GM23338 (cell line): ENCODE data around the gene TGFBR3. TPM values are rescaled to one million over a fixed set of nuclear protein-coding genes. Genes with fewer than 3 reads are reported as not detected.

Experiments
- ATAC-seq: fragments of 200-7000 bp; cut with Tn5 transposase; 3 replicates; pipeline ENCODE4 v1.9.1; 2020
- DNase-seq: peaks from one replicate; pipeline ENCODE4 v3.0.0-alpha.2; 2015; ENCODE audit warnings: low spot score
- H2AFZ ChIP-seq: fragments of 200-600 bp; sonication (generic); 2 replicates; pipeline ENCODE4 v1.8.0; 2016; ENCODE audit warnings: antibody characterized with exemption, mild to moderate bottlenecking, moderate library complexity
- H3F3A ChIP-seq: fragments of 200-600 bp; sonication (generic); replicated peaks from 2 replicates; pipeline ENCODE4 v1.8.0; 2017; ENCODE audit warnings: antibody characterized with exemption, mixed run types, low read depth
- H3K27ac ChIP-seq: fragments of 200-600 bp; sonication (generic); 2 replicates; pipeline ENCODE4 v1.6.1; 2016; ENCODE audit warnings: low read depth
- H3K27me3 ChIP-seq: fragments of 200-600 bp; sonication (generic); 2 replicates; pipeline ENCODE4 v1.8.0; 2016; ENCODE audit warnings: mild to moderate bottlenecking, mixed run types, moderate library complexity; ENCODE audit not compliant: insufficient read depth
- H3K36me3 ChIP-seq: fragments of 200-600 bp; sonication (generic); 2 replicates; pipeline ENCODE4 v1.8.0; 2016; ENCODE audit warnings: mild to moderate bottlenecking; ENCODE audit not compliant: insufficient read depth
- H3K4me1 ChIP-seq: fragments of 200-600 bp; sonication (generic); 2 replicates; pipeline ENCODE4 v1.8.0; 2016; ENCODE audit warnings: mild to moderate bottlenecking, moderate library complexity; ENCODE audit not compliant: insufficient read depth
- H3K4me2 ChIP-seq: fragments of 200-600 bp; sonication (generic); 2 replicates; pipeline ENCODE4 v1.7.1; 2017; ENCODE audit warnings: mixed run types
- H3K4me3 ChIP-seq: fragments of 200-600 bp; sonication (generic); 2 replicates; pipeline ENCODE4 v1.6.1; 2016; ENCODE audit warnings: mixed run types
- H3K79me2 ChIP-seq: fragments of 200-600 bp; sonication (generic); replicated peaks from 2 replicates; pipeline ENCODE4 v1.8.0; 2017; ENCODE audit warnings: mild to moderate bottlenecking; ENCODE audit not compliant: insufficient read depth
- H3K9me2 ChIP-seq: fragments of 200-600 bp; sonication (generic); 2 replicates; pipeline ENCODE4 v1.8.0; 2017; ENCODE audit not compliant: insufficient read depth
- H4K20me1 ChIP-seq: fragments of 200-600 bp; sonication (generic); replicated peaks from 2 replicates; pipeline ENCODE4 v1.8.0; 2017; ENCODE audit warnings: mild to moderate bottlenecking; ENCODE audit not compliant: insufficient read depth
- H3K27ac Mint-ChIP-seq: 2 replicates; pipeline ENCODE4 v1.8.0; 2020; ENCODE audit warnings: inconsistent platforms, mild to moderate bottlenecking, moderate library complexity, mixed read lengths
- H3K27me3 Mint-ChIP-seq: 3 replicates; pipeline ENCODE4 v1.8.0; 2022; ENCODE audit warnings: low read depth, mild to moderate bottlenecking, moderate library complexity, mixed read lengths, inconsistent platforms; ENCODE audit not compliant: insufficient read depth, poor library complexity
- H3K36me3 Mint-ChIP-seq: 3 replicates; pipeline ENCODE4 v1.8.0; 2021; ENCODE audit warnings: low read depth, mild to moderate bottlenecking, inconsistent platforms, moderate library complexity, mixed read lengths
- H3K4me1 Mint-ChIP-seq: 3 replicates; pipeline ENCODE4 v1.8.0; 2020; ENCODE audit warnings: mild to moderate bottlenecking, inconsistent platforms, mixed read lengths
- H3K4me3 Mint-ChIP-seq: 3 replicates; pipeline ENCODE4 v1.8.0; 2021; ENCODE audit warnings: moderate library complexity, mild to moderate bottlenecking, inconsistent platforms, mixed read lengths
- H3K9me3 Mint-ChIP-seq: 3 replicates; pipeline ENCODE4 v1.8.0; 2020; ENCODE audit warnings: moderate library complexity, mild to moderate bottlenecking, inconsistent platforms, mixed read lengths
- CREB1 ChIP-seq: fragments of 250-450 bp; sonication (Bioruptor Pico); IDR thresholded peaks from 2 replicates; pipeline ENCODE4 v1.5.0; 2020; ENCODE audit warnings: low read depth, mild to moderate bottlenecking, moderate library complexity
- EZH2 ChIP-seq: fragments of 200-600 bp; sonication (generic); IDR thresholded peaks from one replicate; pipeline ENCODE4 v1.8.0; 2017; ENCODE audit warnings: antibody characterized with exemption, mild to moderate bottlenecking, low read depth; ENCODE audit not compliant: unreplicated experiment
- EZH2phosphoT487 ChIP-seq: fragments of 200-600 bp; sonication (generic); IDR thresholded peaks from one replicate; pipeline ENCODE4 v1.8.1; 2018; ENCODE audit warnings: antibody characterized with exemption; ENCODE audit not compliant: unreplicated experiment
- JUNB ChIP-seq: IDR thresholded peaks from one replicate; pipeline ENCODE4 v1.6.1; 2016; ENCODE audit warnings: antibody characterized with exemption; ENCODE audit not compliant: unreplicated experiment
- NANOG ChIP-seq: IDR thresholded peaks from 2 replicates; pipeline ENCODE4 v1.6.1; 2016; ENCODE audit warnings: antibody characterized with exemption, borderline replicate concordance
- POLR2AphosphoS5 ChIP-seq: IDR thresholded peaks from 2 replicates; pipeline ENCODE4 v1.6.1; 2016; ENCODE audit warnings: antibody characterized with exemption, low read depth
- REST ChIP-seq: IDR thresholded peaks from one replicate; pipeline ENCODE4 v1.6.1; 2018; ENCODE audit warnings: antibody characterized with exemption; ENCODE audit not compliant: unreplicated experiment
- STAT1 ChIP-seq: IDR thresholded peaks from one replicate; pipeline ENCODE4 v1.6.1; 2016; ENCODE audit warnings: antibody characterized with exemption; ENCODE audit not compliant: unreplicated experiment
- ZNF114 ChIP-seq: fragments of 250-450 bp; sonication (Bioruptor Pico); IDR thresholded peaks from 2 replicates; pipeline ENCODE4 v1.5.0; 2020; ENCODE audit warnings: mild to moderate bottlenecking, moderate library complexity
- ZNF331 ChIP-seq: fragments of 250-450 bp; sonication (Bioruptor Pico); IDR thresholded peaks from 2 replicates; pipeline ENCODE4 v1.5.0; 2020; ENCODE audit warnings: low read depth, mild to moderate bottlenecking, moderate library complexity
- ZNF462 ChIP-seq: fragments of 250-450 bp; sonication (Bioruptor Pico); IDR thresholded peaks from 2 replicates; pipeline ENCODE4 v1.5.0; 2020; ENCODE audit warnings: mild to moderate bottlenecking, moderate library complexity
- polyA plus RNA-seq: library from polyadenylated mRNA; unstranded; fragments of >200 nt; fragmentation: Nextera tagmentation; extraction: Ambion mirVana; gene quantifications from 2 replicates; pipeline ENCODE4 v1.2.1, GENCODE V29; 2016
- total RNA-seq: library from RNA; depleted of rRNA; stranded (reverse); fragments of >200 nt; shearing (Covaris generic); gene quantifications from 2 replicates; pipeline ENCODE4 v1.2.3, GENCODE V29; 2014
- TF ChIP-seq, protein P1 (sequence below): IDR thresholded peaks from 2 replicates; pipeline ENCODE4 v1.6.1; 2016; ENCODE audit warnings: antibody characterized with exemption
- TF ChIP-seq, protein P2 (sequence below), 2 experiments: fragments of 200-600 bp in 1 of 2; sonication (generic) in 1 of 2; conservative IDR thresholded peaks; 2 replicates each; pipeline versions ENCODE4 v1.5.1 to v1.6.1; 2016 to 2017; ENCODE audit warnings: antibody characterized with exemption in 2 of 2, low read depth in 2 of 2, mild to moderate bottlenecking in 2 of 2, moderate library complexity in 1 of 2

Gene TGFBR3
- total and polyA plus RNA-seq, 2 experiments from 2014 or later, result 1.7 to 2.9 TPM

DNA sequence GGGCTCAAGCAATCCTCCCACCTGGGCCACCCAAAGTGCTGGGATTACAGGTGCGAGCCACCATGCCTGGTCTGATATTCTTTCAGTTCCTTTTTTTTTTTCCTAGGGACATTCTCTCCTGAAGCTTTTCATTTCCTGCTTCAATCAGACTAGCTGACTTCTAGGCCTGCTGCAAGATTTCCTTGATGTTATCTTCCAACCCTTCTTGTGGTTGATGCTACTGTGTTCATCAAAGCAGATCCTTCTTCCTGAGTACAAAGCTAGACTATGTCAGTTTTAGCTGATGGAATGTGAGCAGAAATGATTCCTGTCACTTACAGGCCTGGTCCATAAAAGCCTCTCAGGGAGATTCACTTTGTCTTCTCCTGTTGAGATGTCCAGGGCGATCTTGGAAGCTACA, 238.9 kb downstream of the TGFBR3 start:
- no peaks in the 10 kb centered on the region for H3K79me2 ChIP-seq
- Mint-ChIP-seq H3K4me1 (peaks cover 26% of the 10 kb centered on the region), H3K27ac (no peak overlapping the region), H3K9me3 (peaks cover 2% of the 10 kb centered on the region; the same call in 1 of the 3 replicates), H3K4me3 (no peak overlapping the region), H3K36me3 (peaks cover 3% of the 10 kb centered on the region; the same call in 2 of the 3 replicates), H3K27me3 (peaks cover 10% of the 10 kb centered on the region)
- no peaks in the 10 kb centered on the region for H3K27me3 ChIP-seq
- no peaks in the 10 kb centered on the region for H3K36me3 ChIP-seq
- no peak for TF ChIP-seq ZNF331 (CRISPR knock-in tag)
- TF ChIP-seq ZNF114 (CRISPR knock-in tag), result no peak
- TF ChIP-seq POLR2AphosphoS5, result no peak
- no peak for TF ChIP-seq CREB1 (CRISPR knock-in tag)
- no peak for TF ChIP-seq JUNB
- no peak for TF ChIP-seq EZH2phosphoT487
- TF ChIP-seq ZNF462 (CRISPR knock-in tag), result no peak
- no peak for TF ChIP-seq STAT1
- no peak for TF ChIP-seq REST
- TF ChIP-seq, protein P1, sequence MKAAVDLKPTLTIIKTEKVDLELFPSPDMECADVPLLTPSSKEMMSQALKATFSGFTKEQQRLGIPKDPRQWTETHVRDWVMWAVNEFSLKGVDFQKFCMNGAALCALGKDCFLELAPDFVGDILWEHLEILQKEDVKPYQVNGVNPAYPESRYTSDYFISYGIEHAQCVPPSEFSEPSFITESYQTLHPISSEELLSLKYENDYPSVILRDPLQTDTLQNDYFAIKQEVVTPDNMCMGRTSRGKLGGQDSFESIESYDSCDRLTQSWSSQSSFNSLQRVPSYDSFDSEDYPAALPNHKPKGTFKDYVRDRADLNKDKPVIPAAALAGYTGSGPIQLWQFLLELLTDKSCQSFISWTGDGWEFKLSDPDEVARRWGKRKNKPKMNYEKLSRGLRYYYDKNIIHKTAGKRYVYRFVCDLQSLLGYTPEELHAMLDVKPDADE, result no peak
- TF ChIP-seq, protein P2, sequence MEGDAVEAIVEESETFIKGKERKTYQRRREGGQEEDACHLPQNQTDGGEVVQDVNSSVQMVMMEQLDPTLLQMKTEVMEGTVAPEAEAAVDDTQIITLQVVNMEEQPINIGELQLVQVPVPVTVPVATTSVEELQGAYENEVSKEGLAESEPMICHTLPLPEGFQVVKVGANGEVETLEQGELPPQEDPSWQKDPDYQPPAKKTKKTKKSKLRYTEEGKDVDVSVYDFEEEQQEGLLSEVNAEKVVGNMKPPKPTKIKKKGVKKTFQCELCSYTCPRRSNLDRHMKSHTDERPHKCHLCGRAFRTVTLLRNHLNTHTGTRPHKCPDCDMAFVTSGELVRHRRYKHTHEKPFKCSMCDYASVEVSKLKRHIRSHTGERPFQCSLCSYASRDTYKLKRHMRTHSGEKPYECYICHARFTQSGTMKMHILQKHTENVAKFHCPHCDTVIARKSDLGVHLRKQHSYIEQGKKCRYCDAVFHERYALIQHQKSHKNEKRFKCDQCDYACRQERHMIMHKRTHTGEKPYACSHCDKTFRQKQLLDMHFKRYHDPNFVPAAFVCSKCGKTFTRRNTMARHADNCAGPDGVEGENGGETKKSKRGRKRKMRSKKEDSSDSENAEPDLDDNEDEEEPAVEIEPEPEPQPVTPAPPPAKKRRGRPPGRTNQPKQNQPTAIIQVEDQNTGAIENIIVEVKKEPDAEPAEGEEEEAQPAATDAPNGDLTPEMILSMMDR (conservative IDR thresholded peaks at IDR 0.05; ENCODE audit: low read depth in 2 of 2), result no peak
- TF ChIP-seq EZH2, result no peak
- no peak for TF ChIP-seq NANOG
- no peak for DNase-seq
- H3K9me2 ChIP-seq, result peaks cover 8% of the 10 kb centered on the region; the same call in 1 of the 2 replicates
- H3K4me3 ChIP-seq, result no peak overlapping the region
- no peak overlapping the region; the same call in 1 of the 2 replicates for H2AFZ ChIP-seq
- H4K20me1 ChIP-seq, result no peaks in the 10 kb centered on the region
- no peak overlapping the region for H3K4me2 ChIP-seq
- peaks cover 13% of the 10 kb centered on the region for H3K4me1 ChIP-seq
- H3F3A ChIP-seq, result no peaks in the 10 kb centered on the region
- H3K27ac ChIP-seq, result no peak overlapping the region
- ATAC-seq, result no peak
